GM23248 (cell line): ENCODE measurements around the gene CHRNB1. TPM values are rescaled to one million over a fixed set of nuclear protein-coding genes. Genes with fewer than 3 reads are reported as not detected.
A peak's percentile ranks its signal among the peaks of the same experiment; 100 is the strongest.
"Not testable (repeated sequence)": the region's sequence is repeated elsewhere in the genome, so short reads cannot be mapped to it uniquely, and the experiment has no call there.

ENCODE experiments used
- DNase-seq: peaks from one replicate; pipeline ENCODE4 v3.0.0-alpha.2; 2015
- H2AFZ ChIP-seq: fragments of 200-600 bp; sonication (generic); 2 replicates; pipeline ENCODE4 v1.6.1; 2016; ENCODE audit warnings: antibody characterized with exemption
- H3F3A ChIP-seq: fragments of 200-600 bp; sonication (generic); 2 replicates; pipeline ENCODE4 v1.6.1; 2016; ENCODE audit warnings: mild to moderate bottlenecking, antibody characterized with exemption, mixed run types; ENCODE audit not compliant: insufficient read depth
- H3K27ac ChIP-seq: fragments of 200-600 bp; sonication (generic); 2 replicates; pipeline ENCODE4 v1.5.1; 2016; ENCODE audit warnings: mild to moderate bottlenecking
- H3K27me3 ChIP-seq: fragments of 200-600 bp; sonication (generic); replicated peaks from 2 replicates; pipeline ENCODE4 v1.6.1; 2016; ENCODE audit warnings: mild to moderate bottlenecking; ENCODE audit not compliant: insufficient read depth
- H3K36me3 ChIP-seq: fragments of 200-600 bp; sonication (generic); 2 replicates; pipeline ENCODE4 v1.6.1; 2016; ENCODE audit warnings: low read depth, mild to moderate bottlenecking
- H3K4me1 ChIP-seq: fragments of 200-600 bp; sonication (generic); 2 replicates; pipeline ENCODE4 v1.6.1; 2016; ENCODE audit warnings: mild to moderate bottlenecking; ENCODE audit not compliant: insufficient read depth
- H3K4me2 ChIP-seq: fragments of 200-600 bp; sonication (generic); one replicate; pipeline ENCODE4 v1.6.1; 2016; ENCODE audit warnings: mild to moderate bottlenecking; ENCODE audit not compliant: unreplicated experiment
- H3K4me3 ChIP-seq: fragments of 200-600 bp; sonication (generic); 2 replicates; pipeline ENCODE4 v1.5.1; 2016; ENCODE audit warnings: mild to moderate bottlenecking
- H3K79me2 ChIP-seq: fragments of 200-600 bp; sonication (generic); 2 replicates; pipeline ENCODE4 v1.6.1; 2016; ENCODE audit warnings: mild to moderate bottlenecking; ENCODE audit not compliant: insufficient read depth
- H3K9ac ChIP-seq: fragments of 200-600 bp; sonication (generic); 2 replicates; pipeline ENCODE4 v1.6.1; 2016; ENCODE audit warnings: mild to moderate bottlenecking
- H3K9me2 ChIP-seq: fragments of 200-600 bp; sonication (generic); 2 replicates; pipeline ENCODE4 v1.6.1; 2016; ENCODE audit warnings: mixed run types, mild to moderate bottlenecking, moderate library complexity; ENCODE audit not compliant: insufficient read depth
- H3K9me3 ChIP-seq: fragments of 200-600 bp; sonication (generic); one replicate; pipeline ENCODE4 v1.6.1; 2017; ENCODE audit warnings: low read depth
- H4K20me1 ChIP-seq: fragments of 200-600 bp; sonication (generic); 2 replicates; pipeline ENCODE4 v1.6.0; 2016; ENCODE audit not compliant: insufficient read depth
- EZH2 ChIP-seq: fragments of 200-600 bp; sonication (generic); IDR thresholded peaks from 2 replicates; pipeline ENCODE4 v1.6.1; 2018; ENCODE audit warnings: antibody characterized with exemption, mild to moderate bottlenecking; ENCODE audit not compliant: insufficient read depth, poor library complexity, severe bottlenecking
- EZH2phosphoT487 ChIP-seq: fragments of 200-600 bp; sonication (generic); IDR thresholded peaks from 2 replicates; pipeline ENCODE4 v1.6.1; 2018; ENCODE audit warnings: antibody characterized with exemption, moderate library complexity, mild to moderate bottlenecking, low read depth; ENCODE audit not compliant: insufficient read depth
- WGBS, 2 experiments: methylation state at CpG; one replicate each; pipeline ENCODE4 v1.1.6; 2015 to 2017; ENCODE audit warnings: low lambda C conversion rate in 2 of 2, low coverage in 1 of 2; ENCODE audit errors: missing lambda C conversion rate in 2 of 2; 5-methylcytosine and 5-hydroxymethylcytosine counted together
- in situ Hi-C: fragments of 300-500 bp; cut with MboI; formaldehyde crosslinking; loops from 2 replicates; pipeline ENCODE4 v1.15.0; 2020
- polyA plus RNA-seq: library from polyadenylated mRNA; unstranded; fragments of >200 nt; fragmentation: Nextera tagmentation; extraction: Ambion mirVana; gene quantifications from 2 replicates; pipeline ENCODE4 v1.2.1, GENCODE V29; 2016
- total RNA-seq: library from RNA; depleted of rRNA; stranded (reverse); fragments of >200 nt; shearing (Covaris generic); gene quantifications from 2 replicates; pipeline ENCODE4 v1.2.3, GENCODE V29; 2014

Gene CHRNB1
- total and polyA plus RNA-seq, 2 experiments from 2014 or later: 3.5 to 4.9 TPM

- H3K4me2 ChIP-seq: no peak overlapping the region
- H3K27me3 ChIP-seq: no peaks in the 10 kb centered on the region
- H3K27ac ChIP-seq: no peak overlapping the region
- H3K9ac ChIP-seq: no peak overlapping the region
- TF ChIP-seq EZH2 (no peak), EZH2phosphoT487 (no peak)
- peaks cover 100% of the 10 kb centered on the region for H3K79me2 ChIP-seq
- H3F3A ChIP-seq: peaks cover 22% of the 10 kb centered on the region
- no peaks in the 10 kb centered on the region for H3K9me3 ChIP-seq
- 90 to 100% methylated on average over 2 of the region's 2 CpGs for WGBS, 2 experiments
- H3K4me1 ChIP-seq: peaks cover 19% of the 10 kb centered on the region
- H3K9me2 ChIP-seq: no peaks in the 10 kb centered on the region
- H3K36me3 ChIP-seq: no peaks in the 10 kb centered on the region
- no peak overlapping the region for H2AFZ ChIP-seq
- peaks cover 5% of the 10 kb centered on the region; the same call in 1 of the 2 replicates for H4K20me1 ChIP-seq
- in situ Hi-C loops: no loop called here
- no peak for DNase-seq
- H3K4me3 ChIP-seq: no peak overlapping the region
These were observed 26.9 kb downstream of the CHRNB1 start for GRCh38 chr17:7471729-7472128.

GRCh38 chr17:7474767-7475166, 29.9 kb downstream of the CHRNB1 start:
- H3K4me3 ChIP-seq, H4K20me1 ChIP-seq, H3K9ac ChIP-seq, H3K27me3 ChIP-seq, H3K36me3 ChIP-seq, H3K9me2 ChIP-seq, H3K9me3 ChIP-seq, H2AFZ ChIP-seq, H3K4me2 ChIP-seq, DNase-seq, in situ Hi-C loops: not testable (repeated sequence)
- Histone ChIP-seq H3K4me1 (peaks cover 27% of the 10 kb centered on the region), H3F3A (peaks cover 42% of the 10 kb centered on the region), H3K27ac (peak overlapping the region; percentile 99; the same call in 1 of the 2 replicates), H3K79me2 (peaks cover 97% of the 10 kb centered on the region)
- WGBS, 2 experiments: 92 to 96% methylated on average over 8 of the region's 8 CpGs

GRCh38 chr17:7475764-7476422, 31.0 kb downstream of the CHRNB1 start:
- peaks cover 31% of the 10 kb centered on the region for H3K4me1 ChIP-seq
- H3K9me3 ChIP-seq: no peaks in the 10 kb centered on the region
- peak overlapping the region; percentile 99 for H3K9ac ChIP-seq
- in situ Hi-C loops: no loop called here
- peak overlapping the region; percentile 99 for H3K27ac ChIP-seq
- H3K79me2 ChIP-seq: peaks cover 97% of the 10 kb centered on the region
- H4K20me1 ChIP-seq: peaks cover 5% of the 10 kb centered on the region; the same call in 1 of the 2 replicates
- TF ChIP-seq EZH2: no peak
- no peak for TF ChIP-seq EZH2phosphoT487
- 30% methylated on average over 15 of the region's 15 CpGs for WGBS, 2 experiments
- no peaks in the 10 kb centered on the region for H3K27me3 ChIP-seq
- H3K9me2 ChIP-seq: no peaks in the 10 kb centered on the region
- peaks cover 47% of the 10 kb centered on the region for H3F3A ChIP-seq
- peak; percentile 92 for DNase-seq
- no peak overlapping the region for H3K4me3 ChIP-seq
- no peak overlapping the region for H2AFZ ChIP-seq
- H3K4me2 ChIP-seq: peak overlapping the region; percentile 98
- no peaks in the 10 kb centered on the region for H3K36me3 ChIP-seq

GRCh38 chr17:7476494-7476893, 31.6 kb downstream of the CHRNB1 start:
- H3K9me2 ChIP-seq: no peaks in the 10 kb centered on the region
- no peaks in the 10 kb centered on the region for H3K9me3 ChIP-seq
- 21 to 24% methylated on average over 3 of the region's 3 CpGs for WGBS, 2 experiments
- H2AFZ ChIP-seq: no peak overlapping the region
- H3K27me3 ChIP-seq: no peaks in the 10 kb centered on the region
- H3K4me1 ChIP-seq: peaks cover 31% of the 10 kb centered on the region
- H3K79me2 ChIP-seq: peaks cover 97% of the 10 kb centered on the region
- peak; percentile 82 for DNase-seq
- peaks cover 5% of the 10 kb centered on the region; the same call in 1 of the 2 replicates for H4K20me1 ChIP-seq
- H3K36me3 ChIP-seq: no peaks in the 10 kb centered on the region
- peak overlapping the region; percentile 98 for H3K4me2 ChIP-seq
- in situ Hi-C loops: no loop called here
- H3K9ac ChIP-seq: peak overlapping the region; percentile 99
- peaks cover 47% of the 10 kb centered on the region for H3F3A ChIP-seq
- peak overlapping the region; percentile 79; the same call in 1 of the 2 replicates for H3K4me3 ChIP-seq
- TF ChIP-seq EZH2phosphoT487: no peak
- no peak for TF ChIP-seq EZH2
- H3K27ac ChIP-seq: peak overlapping the region; percentile 99

- H3K79me2 ChIP-seq: peaks cover 97% of the 10 kb centered on the region
- peaks cover 31% of the 10 kb centered on the region for H3K4me1 ChIP-seq
- no peak for DNase-seq
- peak overlapping the region; percentile 98 for H3K4me2 ChIP-seq
- in situ Hi-C loops: no loop called here
- H3K9ac ChIP-seq: peak overlapping the region; percentile 99
- peak overlapping the region; percentile 79 for H3K4me3 ChIP-seq
- no peaks in the 10 kb centered on the region for H3K9me3 ChIP-seq
- H3K9me2 ChIP-seq: no peaks in the 10 kb centered on the region
- no peaks in the 10 kb centered on the region for H3K27me3 ChIP-seq
- H2AFZ ChIP-seq: no peak overlapping the region
- H3K27ac ChIP-seq: peak overlapping the region; percentile 99
- WGBS, 2 experiments: 44 to 59% methylated on average over 5 of the region's 5 CpGs
- H3F3A ChIP-seq: peaks cover 47% of the 10 kb centered on the region
- H4K20me1 ChIP-seq: peaks cover 5% of the 10 kb centered on the region; the same call in 1 of the 2 replicates
- TF ChIP-seq EZH2 (no peak), EZH2phosphoT487 (no peak)
- no peaks in the 10 kb centered on the region for H3K36me3 ChIP-seq
These were observed 32.1 kb downstream of the CHRNB1 start for GRCh38 chr17:7476951-7477350.
